Fibroblast of skin of right biceps (primary cell): ENCODE measurements around the gene SH3BP2.
"Not testable (repeated sequence)": the region's sequence is repeated elsewhere in the genome, so short reads cannot be mapped to it uniquely, and the experiment has no call there.

Source experiments
- DNase-seq: peaks from one replicate; pipeline ENCODE4 v3.0.0-alpha.2; 2013

Gene SH3BP2

GRCh38 chr4:2792711-2793585 lies at the start of gene SH3BP2:
SH3BP2 (plus strand) TSS chr4:2793085; CDS start chr4:2820618, 27,533 bp downstream.
- peak; percentile 77 for DNase-seq

GRCh38 chr4:2743518-2744445 lies 49.1 kb upstream of the SH3BP2 start:
- no peak for DNase-seq

- no peak for DNase-seq
Observed at GRCh38 chr4:2744576-2745270, 48.2 kb upstream of the SH3BP2 start.

GRCh38 chr4:2745516-2745915 lies 47.4 kb upstream of the SH3BP2 start:
- no peak for DNase-seq

- peak; percentile 72 for DNase-seq
Observed at GRCh38 chr4:2745981-2746806, 46.7 kb upstream of the SH3BP2 start.

- no peak for DNase-seq
Observed at GRCh38 chr4:2746891-2747695, 45.8 kb upstream of the SH3BP2 start.

GRCh38 chr4:2750719-2751605 lies 41.9 kb upstream of the SH3BP2 start:
- DNase-seq: no peak

GRCh38 chr4:2753436-2753835 lies 39.4 kb upstream of the SH3BP2 start:
- DNase-seq: no peak

GRCh38 chr4:2754848-2755819 lies 37.8 kb upstream of the SH3BP2 start:
- DNase-seq: no peak

- peak; percentile 71 for DNase-seq
Observed at GRCh38 chr4:2755821-2756690, 36.8 kb upstream of the SH3BP2 start, which contains the start of gene TNIP2. TNIP2 (minus strand) TSS chr4:2756336; CDS start chr4:2756289, 47 bp downstream.

- no peak for DNase-seq
Observed at GRCh38 chr4:2756691-2757350, 36.1 kb upstream of the SH3BP2 start.

- no peak for DNase-seq
Observed at GRCh38 chr4:2757426-2757825, 35.5 kb upstream of the SH3BP2 start.

GRCh38 chr4:2761035-2761923 lies 31.6 kb upstream of the SH3BP2 start:
- no peak for DNase-seq

- no peak for DNase-seq
Observed at GRCh38 chr4:2762048-2762447, 30.8 kb upstream of the SH3BP2 start.

- not testable (repeated sequence) for DNase-seq
Observed at GRCh38 chr4:2762486-2763370, 30.2 kb upstream of the SH3BP2 start.
